Measurements from ENCODE around the gene PDXP.

The PDXP gene

GRCh38 chr22:37703906-37704305 is 45.4 kb downstream of the PDXP start:
- DNase-seq: no peak

GRCh38 chr22:37704645-37705044 is 46.1 kb downstream of the PDXP start:
- no peak for DNase-seq

- DNase-seq: no peak
Measured at GRCh38 chr22:37705205-37705604, 46.7 kb downstream of the PDXP start.

GRCh38 chr22:37708580-37709444 is 50.3 kb downstream of the PDXP start:
- no peak for DNase-seq

- DNase-seq: no peak
Measured at GRCh38 chr22:37709445-37709765, 50.9 kb downstream of the PDXP start.

- no peak for DNase-seq
Measured at GRCh38 chr22:37710675-37711074, 52.2 kb downstream of the PDXP start.

GRCh38 chr22:37711490-37711889 is 53.0 kb downstream of the PDXP start:
- no peak for DNase-seq

GRCh38 chr22:37713761-37714160 is 55.2 kb downstream of the PDXP start:
- no peak for DNase-seq

- DNase-seq: no peak
Measured at GRCh38 chr22:37714634-37715033, 56.1 kb downstream of the PDXP start.

- DNase-seq: no peak
Measured at GRCh38 chr22:37715760-37716159, 57.2 kb downstream of the PDXP start.

Data from cortex of kidney (tissue), 1 donor.